ENCODE results near the gene KRT20. TPM values are rescaled to one million over a fixed set of nuclear protein-coding genes. Genes with fewer than 3 reads are reported as not detected.

The KRT20 gene
- polyA plus RNA-seq, 3 donors = 0.03 to 6.9 (median 0.22) TPM

DNA sequence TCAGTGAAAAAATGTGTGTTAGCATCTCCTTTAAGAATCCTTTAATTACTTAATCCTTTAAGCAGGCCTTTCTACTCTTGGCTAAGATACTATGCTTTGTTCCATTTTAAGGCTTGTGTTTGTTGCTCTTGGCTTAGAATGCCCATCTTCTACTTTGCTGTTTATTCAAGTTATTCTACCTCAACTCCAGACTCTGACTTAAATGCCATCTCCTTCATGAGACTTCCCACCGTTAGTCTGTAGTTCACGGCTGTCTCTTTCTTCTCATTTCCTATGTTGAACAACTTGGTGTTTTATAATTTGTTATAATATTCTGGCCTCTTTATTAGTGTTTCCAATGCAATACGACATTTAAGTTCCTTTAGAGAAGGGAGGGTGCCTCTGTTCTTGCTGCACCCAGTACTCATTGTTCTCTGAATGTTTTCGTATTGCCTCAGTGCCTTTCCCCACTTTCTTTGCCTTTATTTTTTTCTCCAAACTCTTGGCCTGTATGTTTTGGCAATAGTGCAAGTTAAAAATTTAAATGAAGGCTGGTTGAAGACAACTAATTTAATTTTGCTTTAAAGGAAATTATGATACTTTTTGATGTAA lies 56.5 kb downstream of the KRT20 start:
- no peak overlapping the region for H3K27ac ChIP-seq (ENCODE audit: low read depth, low read length)
- 65 to 84% (median 81%) methylated on average over 4 of the region's 4 CpGs for WGBS, 3 donors

DNA sequence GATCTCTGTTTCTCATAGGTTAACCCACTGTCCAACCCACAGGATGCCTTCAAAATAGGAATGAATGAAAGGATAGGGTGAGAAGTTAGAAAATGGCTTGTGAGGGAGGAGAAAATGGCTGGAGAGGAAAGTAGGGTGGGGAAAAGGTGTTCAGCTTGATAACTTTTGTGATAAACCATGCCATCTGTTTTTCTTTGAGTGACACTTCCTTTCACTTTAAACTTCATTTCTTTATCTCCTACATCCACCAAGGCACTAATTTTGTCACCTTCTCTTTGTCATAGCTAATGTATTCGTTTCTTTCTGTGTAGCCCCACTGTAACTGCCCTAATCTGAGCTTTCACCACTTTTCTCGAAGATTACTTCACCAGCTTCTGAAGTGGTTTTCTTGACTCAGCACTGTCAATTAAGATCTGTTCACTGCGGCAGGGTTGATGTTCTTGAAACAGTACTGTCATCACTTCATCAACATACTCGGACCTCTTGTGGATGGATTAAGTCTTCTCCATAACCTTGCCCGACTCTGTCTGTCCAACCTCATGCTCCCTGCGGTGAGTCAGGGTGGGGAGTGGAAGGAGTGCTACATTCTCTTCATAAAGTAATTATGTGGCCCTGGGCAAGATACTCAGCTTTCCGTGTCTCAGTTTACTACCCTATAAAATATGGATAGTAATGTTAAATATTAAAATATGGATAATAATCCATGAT lies 57.1 kb downstream of the KRT20 start:
- 72 to 79% (median 79%) methylated on average over 7 of the region's 7 CpGs for WGBS, 3 donors
- H3K27ac ChIP-seq (ENCODE audit: low read depth, low read length) = no peak overlapping the region

Other genes starting within 250 kb of the KRT20 start
- 10 to 100 TPM; 34.8 to 98.0 (median 68.4) TPM for gene SMARCE1, start 237.4 kb downstream of the KRT20 start, polyA plus RNA-seq
- 10 to 100 TPM in 1 of 3 donors, under 1 TPM in 2; 0.77 to 15.9 (median 0.98) TPM for gene KRT222, start 220.1 kb downstream of the KRT20 start, polyA plus RNA-seq
- under 1 TPM; 0.03 to 0.79 (median 0.22) TPM for gene KRT24, start 181.5 kb downstream of the KRT20 start, polyA plus RNA-seq
- not detected for gene KRT25, start 129.9 kb downstream of the KRT20 start, polyA plus RNA-seq
- not detected for gene KRT26, start 113.0 kb downstream of the KRT20 start, polyA plus RNA-seq
- 1 to 10 TPM in 1 of 3 donors, under 1 TPM in 1, not detected in 1; 0.15 to 2.9 TPM for gene KRT27, start 102.7 kb downstream of the KRT20 start, polyA plus RNA-seq
- not detected for gene KRT28, start 85.3 kb downstream of the KRT20 start, polyA plus RNA-seq
- gene KRT10, start 62.6 kb downstream of the KRT20 start, polyA plus RNA-seq = 10 to 100 TPM; 18.1 to 46.3 (median 35.0) TPM
- not detected for gene KRT12, start 18.0 kb downstream of the KRT20 start, polyA plus RNA-seq
- gene KRT23, start 52.4 kb upstream of the KRT20 start, polyA plus RNA-seq = 1 to 10 TPM in 1 of 3 donors, under 1 TPM in 2; 0.61 to 1.8 (median 0.89) TPM
- under 1 TPM in 1 of 3 donors, not detected in 2; 0.06 TPM for gene KRT39, start 81.7 kb upstream of the KRT20 start, polyA plus RNA-seq
- under 1 TPM in 1 of 3 donors, not detected in 2; 0.15 TPM for gene KRT40, start 99.1 kb upstream of the KRT20 start, polyA plus RNA-seq
- gene KRTAP3-3, start 108.9 kb upstream of the KRT20 start, polyA plus RNA-seq = not detected
- not detected for gene KRTAP3-2, start 114.7 kb upstream of the KRT20 start, polyA plus RNA-seq
- not detected for gene KRTAP3-1, start 123.9 kb upstream of the KRT20 start, polyA plus RNA-seq
- gene KRTAP1-5, start 142.0 kb upstream of the KRT20 start, polyA plus RNA-seq = under 1 TPM in 1 of 3 donors, not detected in 2; 0.07 TPM
- not detected for gene KRTAP1-4, start 145.0 kb upstream of the KRT20 start, polyA plus RNA-seq
- gene KRTAP1-3, start 149.6 kb upstream of the KRT20 start, polyA plus RNA-seq = not detected
- not detected for gene KRTAP1-1, start 156.2 kb upstream of the KRT20 start, polyA plus RNA-seq
- not detected for gene KRTAP2-1, start 162.1 kb upstream of the KRT20 start, polyA plus RNA-seq
- not detected for gene KRTAP2-2, start 170.0 kb upstream of the KRT20 start, polyA plus RNA-seq
- not detected for gene KRTAP2-3, start 174.9 kb upstream of the KRT20 start, polyA plus RNA-seq
- gene KRTAP2-4, start 180.6 kb upstream of the KRT20 start, polyA plus RNA-seq = not detected
- not detected for gene KRTAP4-7, start 198.9 kb upstream of the KRT20 start, polyA plus RNA-seq
- not detected for gene KRTAP4-8, start 212.9 kb upstream of the KRT20 start, polyA plus RNA-seq
- not detected for gene KRTAP4-16, start 217.0 kb upstream of the KRT20 start, polyA plus RNA-seq
- not detected for gene KRTAP4-9, start 220.1 kb upstream of the KRT20 start, polyA plus RNA-seq
- not detected for gene KRTAP4-11, start 233.1 kb upstream of the KRT20 start, polyA plus RNA-seq
- not detected for gene KRTAP4-12, start 238.9 kb upstream of the KRT20 start, polyA plus RNA-seq